DOHH2 (cell line): ENCODE data around the gene MRPL43.

Source experiments
- EZH2phosphoT487 ChIP-seq: fragments of 200-600 bp; sonication (generic); IDR thresholded peaks from 2 replicates; pipeline ENCODE4 v1.6.1; 2017; ENCODE audit warnings: borderline replicate concordance, mild to moderate bottlenecking, antibody characterized with exemption, low read length, moderate library complexity, mixed read lengths
- TF ChIP-seq, protein P1 (sequence below): fragments of 200-600 bp; sonication (generic); IDR thresholded peaks from one replicate; pipeline ENCODE4 v1.5.1; 2014; ENCODE audit warnings: antibody characterized with exemption, mild to moderate bottlenecking, low read depth, low read length; ENCODE audit not compliant: poor library complexity, severe bottlenecking

GRCh38 chr10:100996678-100997359 is 9.5 kb upstream of the MRPL43 start:
- TF ChIP-seq, protein P1, sequence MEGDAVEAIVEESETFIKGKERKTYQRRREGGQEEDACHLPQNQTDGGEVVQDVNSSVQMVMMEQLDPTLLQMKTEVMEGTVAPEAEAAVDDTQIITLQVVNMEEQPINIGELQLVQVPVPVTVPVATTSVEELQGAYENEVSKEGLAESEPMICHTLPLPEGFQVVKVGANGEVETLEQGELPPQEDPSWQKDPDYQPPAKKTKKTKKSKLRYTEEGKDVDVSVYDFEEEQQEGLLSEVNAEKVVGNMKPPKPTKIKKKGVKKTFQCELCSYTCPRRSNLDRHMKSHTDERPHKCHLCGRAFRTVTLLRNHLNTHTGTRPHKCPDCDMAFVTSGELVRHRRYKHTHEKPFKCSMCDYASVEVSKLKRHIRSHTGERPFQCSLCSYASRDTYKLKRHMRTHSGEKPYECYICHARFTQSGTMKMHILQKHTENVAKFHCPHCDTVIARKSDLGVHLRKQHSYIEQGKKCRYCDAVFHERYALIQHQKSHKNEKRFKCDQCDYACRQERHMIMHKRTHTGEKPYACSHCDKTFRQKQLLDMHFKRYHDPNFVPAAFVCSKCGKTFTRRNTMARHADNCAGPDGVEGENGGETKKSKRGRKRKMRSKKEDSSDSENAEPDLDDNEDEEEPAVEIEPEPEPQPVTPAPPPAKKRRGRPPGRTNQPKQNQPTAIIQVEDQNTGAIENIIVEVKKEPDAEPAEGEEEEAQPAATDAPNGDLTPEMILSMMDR = no peak
- no peak for TF ChIP-seq EZH2phosphoT487
